ENCODE measurements around the gene ABL1.

Gene ABL1

DNA sequence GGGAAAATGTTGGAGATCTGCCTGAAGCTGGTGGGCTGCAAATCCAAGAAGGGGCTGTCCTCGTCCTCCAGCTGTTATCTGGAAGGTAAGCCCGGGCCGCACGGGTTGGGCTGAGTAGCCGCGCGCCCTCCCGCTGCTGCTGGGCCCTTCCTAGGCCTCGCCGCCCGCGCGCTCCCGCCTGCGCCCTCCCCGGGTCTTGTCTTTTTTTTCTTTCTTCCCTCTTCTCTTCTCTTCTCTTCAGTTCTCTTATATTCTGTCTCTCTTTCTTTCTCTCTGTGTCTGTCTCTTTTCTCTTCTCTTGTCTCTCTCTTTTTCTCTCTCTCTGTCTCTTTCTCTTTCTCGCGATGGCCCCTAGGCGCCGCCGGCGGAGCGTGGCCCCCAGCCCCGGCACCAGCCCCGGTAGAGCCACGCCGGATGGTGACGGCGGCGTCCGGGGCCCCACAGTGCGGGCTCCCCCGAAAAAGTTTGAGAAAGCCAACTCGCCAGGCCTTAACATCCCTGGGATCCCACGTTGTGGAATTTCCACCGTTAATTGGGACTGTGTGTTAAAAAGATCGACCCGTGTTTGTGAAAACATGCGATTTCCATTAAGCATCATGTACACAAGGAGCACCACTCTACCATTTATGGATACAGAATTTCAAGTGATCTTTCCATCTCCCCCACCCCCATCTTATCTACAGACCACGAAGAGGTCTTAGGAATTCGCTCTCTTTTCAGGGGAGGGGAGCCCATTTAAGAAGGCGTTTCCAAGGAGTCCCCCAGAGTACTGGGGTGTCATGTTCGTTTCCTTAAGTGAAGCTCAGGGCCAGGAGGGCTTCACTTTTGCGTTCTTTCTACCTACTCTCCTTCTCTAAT, 616 bp downstream of the ABL1 start (continued):
- TF ChIP-seq ZSCAN16 (tag by site-specific recombination; IDR thresholded peaks at IDR 0.05) (no peak), ZBTB7A (tag by site-specific recombination; IDR thresholded peaks at IDR 0.05; ENCODE audit: low read depth) (peak; percentile 55; the same call in 1 of the 2 replicates), ZNF2 (tag by site-specific recombination; IDR thresholded peaks at IDR 0.05) (peak; percentile 85), MZF1 (tag by site-specific recombination; IDR thresholded peaks at IDR 0.05; ENCODE audit: borderline replicate concordance) (no peak), ZNF776 (tag by site-specific recombination; IDR thresholded peaks at IDR 0.05; ENCODE audit: borderline replicate concordance) (no peak), ZBTB20 (tag by site-specific recombination; IDR thresholded peaks at IDR 0.05) (peak; percentile 97), ZNF513 (tag by site-specific recombination; IDR thresholded peaks at IDR 0.05) (no peak), ZBTB11 (tag by site-specific recombination; conservative IDR thresholded peaks at IDR 0.05; ENCODE audit: low read depth) (peak; percentile 41)

GRCh38 chr9:130837002-130837511, 2.0 kb downstream of the ABL1 start:
- peak overlapping the region; percentile 16 for H3K4me3 ChIP-seq (ENCODE audit: low read depth, low read length)
- no peak overlapping the region for H3K27ac ChIP-seq (ENCODE audit: extremely low read depth, low read depth, low read length)
- no peaks in the 10 kb centered on the region for H3K36me3 ChIP-seq (ENCODE audit: control insufficient read depth in 2 of 2, insufficient read depth in 1 of 2, low read length in 2 of 2)
- ChIA-PET CTCF (interaction anchor here (0.9 to 7.4 kb wide), 7 partner anchors 9 to 136 kb away, joined by 3 to 57 read pairs (median 5); no protein-coding TSS in a partner anchor), POLR2A (interaction anchor here (0.6 to 0.9 kb wide), 4 partner anchors 27 to 222 kb away, joined by 3 to 4 read pairs (median 3); no protein-coding TSS in a partner anchor)
- no peaks in the 10 kb centered on the region for H3K9me3 ChIP-seq (ENCODE audit: control insufficient read depth, insufficient read depth, low read depth, low read length)
- H3K4me1 ChIP-seq (ENCODE audit: control insufficient read depth, insufficient read depth, low read length): peaks cover 6% of the 10 kb centered on the region
- TF ChIP-seq ZNF335 (tag by site-specific recombination; conservative IDR thresholded peaks at IDR 0.05) (no peak), ZNF133 (tag by site-specific recombination; IDR thresholded peaks at IDR 0.05) (no peak), ZBTB17 (tag by site-specific recombination; IDR thresholded peaks at IDR 0.05) (peak; percentile 33; the same call in 1 of the 2 replicates), ZBTB8A (tag by site-specific recombination; IDR thresholded peaks at IDR 0.05) (peak; percentile 57), ZNF701 (tag by site-specific recombination; IDR thresholded peaks at IDR 0.05) (no peak), ZBTB48 (tag by site-specific recombination; IDR thresholded peaks at IDR 0.05) (0 out of 2 replicates have a peak, but pooled peaks have one; percentile 23), ZNF624 (tag by site-specific recombination; IDR thresholded peaks at IDR 0.05) (no peak), ZNF16 (tag by site-specific recombination; IDR thresholded peaks at IDR 0.05; ENCODE audit: low read depth) (no peak), ZSCAN4 (tag by site-specific recombination; IDR thresholded peaks at IDR 0.05) (no peak), SP7 (tag by site-specific recombination; IDR thresholded peaks at IDR 0.05) (0 out of 2 replicates have a peak, but pooled peaks have one; percentile 37), ZNF302 (tag by site-specific recombination; IDR thresholded peaks at IDR 0.05; ENCODE audit: low read depth) (no peak; the same call in 1 of the 2 replicates)
- TF ChIP-seq, protein P1, sequence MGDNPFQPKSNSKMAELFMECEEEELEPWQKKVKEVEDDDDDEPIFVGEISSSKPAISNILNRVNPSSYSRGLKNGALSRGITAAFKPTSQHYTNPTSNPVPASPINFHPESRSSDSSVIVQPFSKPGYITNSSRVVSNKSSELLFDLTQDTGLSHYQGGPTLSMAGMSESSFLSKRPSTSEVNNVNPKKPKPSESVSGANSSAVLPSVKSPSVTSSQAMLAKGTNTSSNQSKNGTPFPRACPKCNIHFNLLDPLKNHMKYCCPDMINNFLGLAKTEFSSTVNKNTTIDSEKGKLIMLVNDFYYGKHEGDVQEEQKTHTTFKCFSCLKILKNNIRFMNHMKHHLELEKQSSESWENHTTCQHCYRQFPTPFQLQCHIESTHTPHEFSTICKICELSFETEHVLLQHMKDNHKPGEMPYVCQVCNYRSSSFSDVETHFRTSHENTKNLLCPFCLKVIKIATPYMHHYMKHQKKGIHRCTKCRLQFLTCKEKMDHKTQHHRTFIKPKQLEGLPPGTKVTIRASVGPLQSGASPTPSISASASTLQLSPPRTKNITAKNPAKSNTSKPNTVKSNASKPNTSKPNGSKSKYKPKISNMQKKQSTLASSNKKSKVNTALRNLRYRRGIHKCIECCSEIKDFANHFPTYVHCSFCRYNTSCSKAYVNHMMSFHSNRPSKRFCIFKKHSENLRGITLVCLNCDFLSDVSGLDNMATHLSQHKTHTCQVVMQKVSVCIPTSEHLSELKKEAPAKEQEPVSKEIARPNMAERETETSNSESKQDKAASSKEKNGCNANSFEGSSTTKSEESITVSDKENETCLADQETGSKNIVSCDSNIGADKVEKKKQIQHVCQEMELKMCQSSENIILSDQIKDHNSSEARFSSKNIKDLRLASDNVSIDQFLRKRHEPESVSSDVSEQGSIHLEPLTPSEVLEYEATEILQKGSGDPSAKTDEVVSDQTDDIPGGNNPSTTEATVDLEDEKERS (tag by site-specific recombination; IDR thresholded peaks at IDR 0.05): no peak
- TF ChIP-seq, protein P2, sequence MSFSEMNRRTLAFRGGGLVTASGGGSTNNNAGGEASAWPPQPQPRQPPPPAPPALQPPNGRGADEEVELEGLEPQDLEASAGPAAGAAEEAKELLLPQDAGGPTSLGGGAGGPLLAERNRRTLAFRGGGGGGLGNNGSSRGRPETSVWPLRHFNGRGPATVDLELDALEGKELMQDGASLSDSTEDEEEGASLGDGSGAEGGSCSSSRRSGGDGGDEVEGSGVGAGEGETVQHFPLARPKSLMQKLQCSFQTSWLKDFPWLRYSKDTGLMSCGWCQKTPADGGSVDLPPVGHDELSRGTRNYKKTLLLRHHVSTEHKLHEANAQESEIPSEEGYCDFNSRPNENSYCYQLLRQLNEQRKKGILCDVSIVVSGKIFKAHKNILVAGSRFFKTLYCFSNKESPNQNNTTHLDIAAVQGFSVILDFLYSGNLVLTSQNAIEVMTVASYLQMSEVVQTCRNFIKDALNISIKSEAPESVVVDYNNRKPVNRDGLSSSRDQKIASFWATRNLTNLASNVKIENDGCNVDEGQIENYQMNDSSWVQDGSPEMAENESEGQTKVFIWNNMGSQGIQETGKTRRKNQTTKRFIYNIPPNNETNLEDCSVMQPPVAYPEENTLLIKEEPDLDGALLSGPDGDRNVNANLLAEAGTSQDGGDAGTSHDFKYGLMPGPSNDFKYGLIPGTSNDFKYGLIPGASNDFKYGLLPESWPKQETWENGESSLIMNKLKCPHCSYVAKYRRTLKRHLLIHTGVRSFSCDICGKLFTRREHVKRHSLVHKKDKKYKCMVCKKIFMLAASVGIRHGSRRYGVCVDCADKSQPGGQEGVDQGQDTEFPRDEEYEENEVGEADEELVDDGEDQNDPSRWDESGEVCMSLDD (tag by site-specific recombination; IDR thresholded peaks at IDR 0.05): no peak
- TF ChIP-seq, protein P3, sequence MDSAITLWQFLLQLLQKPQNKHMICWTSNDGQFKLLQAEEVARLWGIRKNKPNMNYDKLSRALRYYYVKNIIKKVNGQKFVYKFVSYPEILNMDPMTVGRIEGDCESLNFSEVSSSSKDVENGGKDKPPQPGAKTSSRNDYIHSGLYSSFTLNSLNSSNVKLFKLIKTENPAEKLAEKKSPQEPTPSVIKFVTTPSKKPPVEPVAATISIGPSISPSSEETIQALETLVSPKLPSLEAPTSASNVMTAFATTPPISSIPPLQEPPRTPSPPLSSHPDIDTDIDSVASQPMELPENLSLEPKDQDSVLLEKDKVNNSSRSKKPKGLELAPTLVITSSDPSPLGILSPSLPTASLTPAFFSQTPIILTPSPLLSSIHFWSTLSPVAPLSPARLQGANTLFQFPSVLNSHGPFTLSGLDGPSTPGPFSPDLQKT (IDR thresholded peaks at IDR 0.05; ENCODE audit: borderline replicate concordance, low read depth, low read length): no peak

Measured in HEK293 (cell line).